Nephron (organoid): Measurements from ENCODE around the gene FPR3.

Experiments used
- H3K27ac Mint-ChIP-seq, 3 experiments: 2 replicates each; pipeline ENCODE4 v1.8.0; 2020; ENCODE audit warnings: mixed read lengths in 3 of 3, mild to moderate bottlenecking in 2 of 3, moderate library complexity in 1 of 3
- H3K27me3 Mint-ChIP-seq: 2 replicates; pipeline ENCODE4 v1.8.0; 2021; ENCODE audit warnings: low read depth, mild to moderate bottlenecking, moderate library complexity, mixed read lengths
- H3K36me3 Mint-ChIP-seq: 2 replicates; pipeline ENCODE4 v1.8.0; 2020; ENCODE audit warnings: low read depth, mixed read lengths
- H3K4me1 Mint-ChIP-seq: 2 replicates; pipeline ENCODE4 v1.8.0; 2020; ENCODE audit warnings: mixed read lengths
- H3K4me3 Mint-ChIP-seq, 3 experiments: 2 replicates each; pipeline ENCODE4 v1.8.0; 2020; ENCODE audit warnings: mild to moderate bottlenecking in 3 of 3, mixed read lengths in 3 of 3, moderate library complexity in 2 of 3
- H3K9me3 Mint-ChIP-seq: 2 replicates; pipeline ENCODE4 v1.8.0; 2020; ENCODE audit warnings: mixed read lengths
- CTCF ChIP-seq, 3 experiments: fragments of 200-600 bp; sonication (generic); IDR thresholded peaks; one replicate each; pipeline ENCODE4 v1.5.0; 2021; ENCODE audit warnings: antibody characterized with exemption in 3 of 3; ENCODE audit not compliant: unreplicated experiment in 3 of 3

FPR3 gene

GRCh38 chr19:51794885-51795490, at the start of gene FPR3:
FPR3 (plus strand) TSS chr19:51795157; CDS start chr19:51823749, 28,592 bp downstream.
- no peak within 1 kb of the TSS for H3K4me3 Mint-ChIP-seq
- H3K27ac Mint-ChIP-seq, result no peak within 1 kb of the TSS
- H3K9me3 Mint-ChIP-seq, result peaks cover 31% of the 10 kb centered on the region
- peaks cover 3% of the 10 kb centered on the region for H3K27me3 Mint-ChIP-seq
- peaks cover 8% of the 10 kb centered on the region for H3K4me1 Mint-ChIP-seq
- no peaks in the 10 kb centered on the region for H3K36me3 Mint-ChIP-seq
- no peak for TF ChIP-seq CTCF (IDR thresholded peaks at IDR 0.05; ENCODE audit: unreplicated experiment in 3 of 3)

GRCh38 chr19:51746731-51747130, 48.2 kb upstream of the FPR3 start:
- Mint-ChIP-seq H3K27ac (no peak overlapping the region), H3K4me1 (no peaks in the 10 kb centered on the region), H3K4me3 (no peak overlapping the region), H3K36me3 (no peaks in the 10 kb centered on the region), H3K27me3 (peaks cover 18% of the 10 kb centered on the region), H3K9me3 (peaks cover 13% of the 10 kb centered on the region)
- TF ChIP-seq CTCF (IDR thresholded peaks at IDR 0.05; ENCODE audit: unreplicated experiment in 3 of 3), result no peak

GRCh38 chr19:51749979-51750378, 45.0 kb upstream of the FPR3 start:
- H3K27ac Mint-ChIP-seq, result no peak overlapping the region
- no peak for TF ChIP-seq CTCF (IDR thresholded peaks at IDR 0.05; ENCODE audit: unreplicated experiment in 3 of 3)
- H3K27me3 Mint-ChIP-seq, result peaks cover 14% of the 10 kb centered on the region
- no peaks in the 10 kb centered on the region for H3K4me1 Mint-ChIP-seq
- no peak overlapping the region for H3K4me3 Mint-ChIP-seq
- H3K9me3 Mint-ChIP-seq, result peaks cover 8% of the 10 kb centered on the region
- H3K36me3 Mint-ChIP-seq, result no peaks in the 10 kb centered on the region

- H3K4me1 Mint-ChIP-seq, result no peaks in the 10 kb centered on the region
Observed at GRCh38 chr19:51750400-51751094, 44.4 kb upstream of the FPR3 start.

GRCh38 chr19:51751655-51752054, 43.3 kb upstream of the FPR3 start, which contains the start of gene FPR1:
FPR1 (minus strand) TSS chr19:51751878; CDS start chr19:51746994, 4,884 bp downstream.
- no peak for TF ChIP-seq CTCF (IDR thresholded peaks at IDR 0.05; ENCODE audit: unreplicated experiment in 3 of 3)
- H3K27me3 Mint-ChIP-seq, result peaks cover 9% of the 10 kb centered on the region
- no peaks in the 10 kb centered on the region for H3K36me3 Mint-ChIP-seq
- no peaks in the 10 kb centered on the region for H3K4me1 Mint-ChIP-seq
- no peak within 1 kb of the TSS for H3K4me3 Mint-ChIP-seq
- peaks cover 11% of the 10 kb centered on the region for H3K9me3 Mint-ChIP-seq
- no peak within 1 kb of the TSS for H3K27ac Mint-ChIP-seq

More at GRCh38 chr19:51750400-51751094, 44.4 kb upstream of the FPR3 start:
- peaks cover 9% of the 10 kb centered on the region for H3K9me3 Mint-ChIP-seq
- TF ChIP-seq CTCF (IDR thresholded peaks at IDR 0.05; ENCODE audit: unreplicated experiment in 3 of 3), result no peak
- H3K4me3 Mint-ChIP-seq, result no peak overlapping the region
- no peaks in the 10 kb centered on the region for H3K36me3 Mint-ChIP-seq
- H3K27me3 Mint-ChIP-seq, result peaks cover 14% of the 10 kb centered on the region
- H3K27ac Mint-ChIP-seq, result no peak overlapping the region
